GM23338 (cell line): Measurements from ENCODE around the gene CAPZB. TPM values are rescaled to one million over a fixed set of nuclear protein-coding genes. Genes with fewer than 3 reads are reported as not detected.

Experiments
- ATAC-seq: fragments of 200-7000 bp; cut with Tn5 transposase; 3 replicates; pipeline ENCODE4 v1.9.1; 2020
- DNase-seq: peaks from one replicate; pipeline ENCODE4 v3.0.0-alpha.2; 2015; ENCODE audit warnings: low spot score
- H2AFZ ChIP-seq: fragments of 200-600 bp; sonication (generic); 2 replicates; pipeline ENCODE4 v1.8.0; 2016; ENCODE audit warnings: antibody characterized with exemption, mild to moderate bottlenecking, moderate library complexity
- H3F3A ChIP-seq: fragments of 200-600 bp; sonication (generic); replicated peaks from 2 replicates; pipeline ENCODE4 v1.8.0; 2017; ENCODE audit warnings: antibody characterized with exemption, mixed run types, low read depth
- H3K27ac ChIP-seq: fragments of 200-600 bp; sonication (generic); 2 replicates; pipeline ENCODE4 v1.6.1; 2016; ENCODE audit warnings: low read depth
- H3K27me3 ChIP-seq: fragments of 200-600 bp; sonication (generic); 2 replicates; pipeline ENCODE4 v1.8.0; 2016; ENCODE audit warnings: mild to moderate bottlenecking, mixed run types, moderate library complexity; ENCODE audit not compliant: insufficient read depth
- H3K36me3 ChIP-seq: fragments of 200-600 bp; sonication (generic); 2 replicates; pipeline ENCODE4 v1.8.0; 2016; ENCODE audit warnings: mild to moderate bottlenecking; ENCODE audit not compliant: insufficient read depth
- H3K4me1 ChIP-seq: fragments of 200-600 bp; sonication (generic); 2 replicates; pipeline ENCODE4 v1.8.0; 2016; ENCODE audit warnings: mild to moderate bottlenecking, moderate library complexity; ENCODE audit not compliant: insufficient read depth
- H3K4me2 ChIP-seq: fragments of 200-600 bp; sonication (generic); 2 replicates; pipeline ENCODE4 v1.7.1; 2017; ENCODE audit warnings: mixed run types
- H3K4me3 ChIP-seq: fragments of 200-600 bp; sonication (generic); 2 replicates; pipeline ENCODE4 v1.6.1; 2016; ENCODE audit warnings: mixed run types
- H3K79me2 ChIP-seq: fragments of 200-600 bp; sonication (generic); replicated peaks from 2 replicates; pipeline ENCODE4 v1.8.0; 2017; ENCODE audit warnings: mild to moderate bottlenecking; ENCODE audit not compliant: insufficient read depth
- H3K9me2 ChIP-seq: fragments of 200-600 bp; sonication (generic); 2 replicates; pipeline ENCODE4 v1.8.0; 2017; ENCODE audit not compliant: insufficient read depth
- H4K20me1 ChIP-seq: fragments of 200-600 bp; sonication (generic); replicated peaks from 2 replicates; pipeline ENCODE4 v1.8.0; 2017; ENCODE audit warnings: mild to moderate bottlenecking; ENCODE audit not compliant: insufficient read depth
- H3K27ac Mint-ChIP-seq: 2 replicates; pipeline ENCODE4 v1.8.0; 2020; ENCODE audit warnings: inconsistent platforms, mild to moderate bottlenecking, moderate library complexity, mixed read lengths
- H3K27me3 Mint-ChIP-seq: 3 replicates; pipeline ENCODE4 v1.8.0; 2022; ENCODE audit warnings: low read depth, mild to moderate bottlenecking, moderate library complexity, mixed read lengths, inconsistent platforms; ENCODE audit not compliant: insufficient read depth, poor library complexity
- H3K36me3 Mint-ChIP-seq: 3 replicates; pipeline ENCODE4 v1.8.0; 2021; ENCODE audit warnings: low read depth, mild to moderate bottlenecking, inconsistent platforms, moderate library complexity, mixed read lengths
- H3K4me1 Mint-ChIP-seq: 3 replicates; pipeline ENCODE4 v1.8.0; 2020; ENCODE audit warnings: mild to moderate bottlenecking, inconsistent platforms, mixed read lengths
- H3K4me3 Mint-ChIP-seq: 3 replicates; pipeline ENCODE4 v1.8.0; 2021; ENCODE audit warnings: moderate library complexity, mild to moderate bottlenecking, inconsistent platforms, mixed read lengths
- H3K9me3 Mint-ChIP-seq: 3 replicates; pipeline ENCODE4 v1.8.0; 2020; ENCODE audit warnings: moderate library complexity, mild to moderate bottlenecking, inconsistent platforms, mixed read lengths
- CREB1 ChIP-seq: fragments of 250-450 bp; sonication (Bioruptor Pico); IDR thresholded peaks from 2 replicates; pipeline ENCODE4 v1.5.0; 2020; ENCODE audit warnings: low read depth, mild to moderate bottlenecking, moderate library complexity
- EZH2 ChIP-seq: fragments of 200-600 bp; sonication (generic); IDR thresholded peaks from one replicate; pipeline ENCODE4 v1.8.0; 2017; ENCODE audit warnings: antibody characterized with exemption, mild to moderate bottlenecking, low read depth; ENCODE audit not compliant: unreplicated experiment
- EZH2phosphoT487 ChIP-seq: fragments of 200-600 bp; sonication (generic); IDR thresholded peaks from one replicate; pipeline ENCODE4 v1.8.1; 2018; ENCODE audit warnings: antibody characterized with exemption; ENCODE audit not compliant: unreplicated experiment
- JUNB ChIP-seq: IDR thresholded peaks from one replicate; pipeline ENCODE4 v1.6.1; 2016; ENCODE audit warnings: antibody characterized with exemption; ENCODE audit not compliant: unreplicated experiment
- NANOG ChIP-seq: IDR thresholded peaks from 2 replicates; pipeline ENCODE4 v1.6.1; 2016; ENCODE audit warnings: antibody characterized with exemption, borderline replicate concordance
- POLR2AphosphoS5 ChIP-seq: IDR thresholded peaks from 2 replicates; pipeline ENCODE4 v1.6.1; 2016; ENCODE audit warnings: antibody characterized with exemption, low read depth
- REST ChIP-seq: IDR thresholded peaks from one replicate; pipeline ENCODE4 v1.6.1; 2018; ENCODE audit warnings: antibody characterized with exemption; ENCODE audit not compliant: unreplicated experiment
- STAT1 ChIP-seq: IDR thresholded peaks from one replicate; pipeline ENCODE4 v1.6.1; 2016; ENCODE audit warnings: antibody characterized with exemption; ENCODE audit not compliant: unreplicated experiment
- ZNF114 ChIP-seq: fragments of 250-450 bp; sonication (Bioruptor Pico); IDR thresholded peaks from 2 replicates; pipeline ENCODE4 v1.5.0; 2020; ENCODE audit warnings: mild to moderate bottlenecking, moderate library complexity
- ZNF331 ChIP-seq: fragments of 250-450 bp; sonication (Bioruptor Pico); IDR thresholded peaks from 2 replicates; pipeline ENCODE4 v1.5.0; 2020; ENCODE audit warnings: low read depth, mild to moderate bottlenecking, moderate library complexity
- polyA plus RNA-seq: library from polyadenylated mRNA; unstranded; fragments of >200 nt; fragmentation: Nextera tagmentation; extraction: Ambion mirVana; gene quantifications from 2 replicates; pipeline ENCODE4 v1.2.1, GENCODE V29; 2016
- total RNA-seq: library from RNA; depleted of rRNA; stranded (reverse); fragments of >200 nt; shearing (Covaris generic); gene quantifications from 2 replicates; pipeline ENCODE4 v1.2.3, GENCODE V29; 2014
- TF ChIP-seq, protein P1 (sequence below): fragments of 250-450 bp; sonication (Bioruptor Pico); IDR thresholded peaks from 2 replicates; pipeline ENCODE4 v1.5.0; 2020; ENCODE audit warnings: mild to moderate bottlenecking, moderate library complexity
- TF ChIP-seq, protein P2 (sequence below), 2 experiments: fragments of 200-600 bp in 1 of 2; sonication (generic) in 1 of 2; conservative IDR thresholded peaks; 2 replicates each; pipeline versions ENCODE4 v1.5.1 to v1.6.1; 2016 to 2017; ENCODE audit warnings: antibody characterized with exemption in 2 of 2, low read depth in 2 of 2, mild to moderate bottlenecking in 2 of 2, moderate library complexity in 1 of 2
- TF ChIP-seq, protein P3 (sequence below): IDR thresholded peaks from 2 replicates; pipeline ENCODE4 v1.6.1; 2016; ENCODE audit warnings: antibody characterized with exemption

Gene CAPZB
- total and polyA plus RNA-seq, 2 experiments from 2014 or later: 195 to 348 TPM

DNA sequence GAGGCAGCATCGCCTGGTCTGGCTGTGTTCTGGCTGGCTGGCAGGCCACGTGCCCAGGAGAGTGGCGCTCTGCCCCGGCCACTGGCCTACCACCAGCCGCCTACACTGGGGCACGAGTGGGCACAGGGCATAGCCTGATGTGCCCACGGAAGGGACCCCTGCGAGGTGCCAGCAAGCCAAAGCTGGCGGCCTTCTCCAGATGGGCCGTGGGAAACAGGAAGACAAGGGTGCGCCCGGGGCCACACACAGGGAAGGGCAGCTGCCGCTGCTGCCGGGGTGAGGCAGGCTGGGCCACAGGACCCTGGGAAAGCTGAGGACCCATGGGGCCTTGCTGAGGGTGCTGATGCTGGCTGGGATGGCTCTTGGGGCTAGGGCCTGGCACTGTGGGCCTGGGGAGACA is 132.5 kb downstream of the CAPZB start:
- Histone ChIP-seq H3K27me3 (no peaks in the 10 kb centered on the region), H4K20me1 (peaks cover 26% of the 10 kb centered on the region), H3K4me1 (peaks cover 16% of the 10 kb centered on the region), H3K27ac (no peak overlapping the region), H3K4me3 (no peak overlapping the region), H2AFZ (no peak overlapping the region), H3K36me3 (0 out of 2 replicates have a peak, but pooled peaks cover 5% of the 10 kb centered on the region), H3K79me2 (peaks cover 7% of the 10 kb centered on the region; the same call in 1 of the 2 replicates), H3F3A (0 out of 2 replicates have a peak, but pooled peaks cover 11% of the 10 kb centered on the region), H3K4me2 (peak overlapping the region; percentile 9), H3K9me2 (no peaks in the 10 kb centered on the region)
- Mint-ChIP-seq H3K36me3 (peaks cover 60% of the 10 kb centered on the region), H3K27me3 (peaks cover 22% of the 10 kb centered on the region), H3K4me1 (peaks cover 35% of the 10 kb centered on the region), H3K4me3 (no peak overlapping the region), H3K27ac (peak overlapping the region; percentile 70; the same call in 1 of the 2 replicates), H3K9me3 (no peaks in the 10 kb centered on the region)
- TF ChIP-seq REST (no peak), EZH2 (no peak), EZH2phosphoT487 (no peak), POLR2AphosphoS5 (no peak), ZNF331 (no peak), NANOG (no peak), CREB1 (CRISPR knock-in tag) (no peak), JUNB (no peak), STAT1 (no peak), ZNF114 (CRISPR knock-in tag) (no peak)
- TF ChIP-seq, protein P1, sequence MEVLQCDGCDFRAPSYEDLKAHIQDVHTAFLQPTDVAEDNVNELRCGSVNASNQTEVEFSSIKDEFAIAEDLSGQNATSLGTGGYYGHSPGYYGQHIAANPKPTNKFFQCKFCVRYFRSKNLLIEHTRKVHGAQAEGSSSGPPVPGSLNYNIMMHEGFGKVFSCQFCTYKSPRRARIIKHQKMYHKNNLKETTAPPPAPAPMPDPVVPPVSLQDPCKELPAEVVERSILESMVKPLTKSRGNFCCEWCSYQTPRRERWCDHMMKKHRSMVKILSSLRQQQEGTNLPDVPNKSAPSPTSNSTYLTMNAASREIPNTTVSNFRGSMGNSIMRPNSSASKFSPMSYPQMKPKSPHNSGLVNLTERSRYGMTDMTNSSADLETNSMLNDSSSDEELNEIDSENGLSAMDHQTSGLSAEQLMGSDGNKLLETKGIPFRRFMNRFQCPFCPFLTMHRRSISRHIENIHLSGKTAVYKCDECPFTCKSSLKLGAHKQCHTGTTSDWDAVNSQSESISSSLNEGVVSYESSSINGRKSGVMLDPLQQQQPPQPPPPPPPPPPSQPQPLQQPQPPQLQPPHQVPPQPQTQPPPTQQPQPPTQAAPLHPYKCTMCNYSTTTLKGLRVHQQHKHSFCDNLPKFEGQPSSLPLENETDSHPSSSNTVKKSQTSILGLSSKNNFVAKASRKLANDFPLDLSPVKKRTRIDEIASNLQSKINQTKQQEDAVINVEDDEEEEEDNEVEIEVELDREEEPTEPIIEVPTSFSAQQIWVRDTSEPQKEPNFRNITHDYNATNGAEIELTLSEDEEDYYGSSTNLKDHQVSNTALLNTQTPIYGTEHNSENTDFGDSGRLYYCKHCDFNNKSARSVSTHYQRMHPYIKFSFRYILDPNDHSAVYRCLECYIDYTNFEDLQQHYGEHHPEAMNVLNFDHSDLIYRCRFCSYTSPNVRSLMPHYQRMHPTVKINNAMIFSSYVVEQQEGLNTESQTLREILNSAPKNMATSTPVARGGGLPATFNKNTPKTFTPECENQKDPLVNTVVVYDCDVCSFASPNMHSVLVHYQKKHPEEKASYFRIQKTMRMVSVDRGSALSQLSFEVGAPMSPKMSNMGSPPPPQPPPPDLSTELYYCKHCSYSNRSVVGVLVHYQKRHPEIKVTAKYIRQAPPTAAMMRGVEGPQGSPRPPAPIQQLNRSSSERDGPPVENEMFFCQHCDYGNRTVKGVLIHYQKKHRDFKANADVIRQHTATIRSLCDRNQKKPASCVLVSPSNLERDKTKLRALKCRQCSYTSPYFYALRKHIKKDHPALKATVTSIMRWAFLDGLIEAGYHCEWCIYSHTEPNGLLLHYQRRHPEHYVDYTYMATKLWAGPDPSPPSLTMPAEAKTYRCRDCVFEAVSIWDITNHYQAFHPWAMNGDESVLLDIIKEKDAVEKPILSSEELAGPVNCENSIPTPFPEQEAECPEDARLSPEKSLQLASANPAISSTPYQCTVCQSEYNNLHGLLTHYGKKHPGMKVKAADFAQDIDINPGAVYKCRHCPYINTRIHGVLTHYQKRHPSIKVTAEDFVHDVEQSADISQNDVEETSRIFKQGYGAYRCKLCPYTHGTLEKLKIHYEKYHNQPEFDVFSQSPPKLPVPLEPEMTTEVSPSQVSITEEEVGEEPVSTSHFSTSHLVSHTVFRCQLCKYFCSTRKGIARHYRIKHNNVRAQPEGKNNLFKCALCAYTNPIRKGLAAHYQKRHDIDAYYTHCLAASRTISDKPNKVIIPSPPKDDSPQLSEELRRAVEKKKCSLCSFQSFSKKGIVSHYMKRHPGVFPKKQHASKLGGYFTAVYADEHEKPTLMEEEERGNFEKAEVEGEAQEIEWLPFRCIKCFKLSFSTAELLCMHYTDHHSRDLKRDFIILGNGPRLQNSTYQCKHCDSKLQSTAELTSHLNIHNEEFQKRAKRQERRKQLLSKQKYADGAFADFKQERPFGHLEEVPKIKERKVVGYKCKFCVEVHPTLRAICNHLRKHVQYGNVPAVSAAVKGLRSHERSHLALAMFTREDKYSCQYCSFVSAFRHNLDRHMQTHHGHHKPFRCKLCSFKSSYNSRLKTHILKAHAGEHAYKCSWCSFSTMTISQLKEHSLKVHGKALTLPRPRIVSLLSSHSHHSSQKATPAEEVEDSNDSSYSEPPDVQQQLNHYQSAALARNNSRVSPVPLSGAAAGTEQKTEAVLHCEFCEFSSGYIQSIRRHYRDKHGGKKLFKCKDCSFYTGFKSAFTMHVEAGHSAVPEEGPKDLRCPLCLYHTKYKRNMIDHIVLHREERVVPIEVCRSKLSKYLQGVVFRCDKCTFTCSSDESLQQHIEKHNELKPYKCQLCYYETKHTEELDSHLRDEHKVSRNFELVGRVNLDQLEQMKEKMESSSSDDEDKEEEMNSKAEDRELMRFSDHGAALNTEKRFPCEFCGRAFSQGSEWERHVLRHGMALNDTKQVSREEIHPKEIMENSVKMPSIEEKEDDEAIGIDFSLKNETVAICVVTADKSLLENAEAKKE (CRISPR knock-in tag): no peak
- TF ChIP-seq, protein P2, sequence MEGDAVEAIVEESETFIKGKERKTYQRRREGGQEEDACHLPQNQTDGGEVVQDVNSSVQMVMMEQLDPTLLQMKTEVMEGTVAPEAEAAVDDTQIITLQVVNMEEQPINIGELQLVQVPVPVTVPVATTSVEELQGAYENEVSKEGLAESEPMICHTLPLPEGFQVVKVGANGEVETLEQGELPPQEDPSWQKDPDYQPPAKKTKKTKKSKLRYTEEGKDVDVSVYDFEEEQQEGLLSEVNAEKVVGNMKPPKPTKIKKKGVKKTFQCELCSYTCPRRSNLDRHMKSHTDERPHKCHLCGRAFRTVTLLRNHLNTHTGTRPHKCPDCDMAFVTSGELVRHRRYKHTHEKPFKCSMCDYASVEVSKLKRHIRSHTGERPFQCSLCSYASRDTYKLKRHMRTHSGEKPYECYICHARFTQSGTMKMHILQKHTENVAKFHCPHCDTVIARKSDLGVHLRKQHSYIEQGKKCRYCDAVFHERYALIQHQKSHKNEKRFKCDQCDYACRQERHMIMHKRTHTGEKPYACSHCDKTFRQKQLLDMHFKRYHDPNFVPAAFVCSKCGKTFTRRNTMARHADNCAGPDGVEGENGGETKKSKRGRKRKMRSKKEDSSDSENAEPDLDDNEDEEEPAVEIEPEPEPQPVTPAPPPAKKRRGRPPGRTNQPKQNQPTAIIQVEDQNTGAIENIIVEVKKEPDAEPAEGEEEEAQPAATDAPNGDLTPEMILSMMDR (conservative IDR thresholded peaks at IDR 0.05; ENCODE audit: low read depth in 2 of 2): no peak
- TF ChIP-seq, protein P3, sequence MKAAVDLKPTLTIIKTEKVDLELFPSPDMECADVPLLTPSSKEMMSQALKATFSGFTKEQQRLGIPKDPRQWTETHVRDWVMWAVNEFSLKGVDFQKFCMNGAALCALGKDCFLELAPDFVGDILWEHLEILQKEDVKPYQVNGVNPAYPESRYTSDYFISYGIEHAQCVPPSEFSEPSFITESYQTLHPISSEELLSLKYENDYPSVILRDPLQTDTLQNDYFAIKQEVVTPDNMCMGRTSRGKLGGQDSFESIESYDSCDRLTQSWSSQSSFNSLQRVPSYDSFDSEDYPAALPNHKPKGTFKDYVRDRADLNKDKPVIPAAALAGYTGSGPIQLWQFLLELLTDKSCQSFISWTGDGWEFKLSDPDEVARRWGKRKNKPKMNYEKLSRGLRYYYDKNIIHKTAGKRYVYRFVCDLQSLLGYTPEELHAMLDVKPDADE: no peak
- ATAC-seq: no peak
- DNase-seq: no peak
